GM18909 (cell line): Measurements from ENCODE around the gene PNKP.
A peak's percentile ranks its signal among the peaks of the same experiment; 100 is the strongest.

Experiments used
- ATAC-seq: cut with Tn5 transposase; IDR thresholded peaks from one replicate; pipeline ENCODE4 v1.9.1; 2021; ENCODE audit warnings: mild to moderate bottlenecking; ENCODE audit not compliant: unreplicated experiment, poor library complexity

Gene PNKP

DNA sequence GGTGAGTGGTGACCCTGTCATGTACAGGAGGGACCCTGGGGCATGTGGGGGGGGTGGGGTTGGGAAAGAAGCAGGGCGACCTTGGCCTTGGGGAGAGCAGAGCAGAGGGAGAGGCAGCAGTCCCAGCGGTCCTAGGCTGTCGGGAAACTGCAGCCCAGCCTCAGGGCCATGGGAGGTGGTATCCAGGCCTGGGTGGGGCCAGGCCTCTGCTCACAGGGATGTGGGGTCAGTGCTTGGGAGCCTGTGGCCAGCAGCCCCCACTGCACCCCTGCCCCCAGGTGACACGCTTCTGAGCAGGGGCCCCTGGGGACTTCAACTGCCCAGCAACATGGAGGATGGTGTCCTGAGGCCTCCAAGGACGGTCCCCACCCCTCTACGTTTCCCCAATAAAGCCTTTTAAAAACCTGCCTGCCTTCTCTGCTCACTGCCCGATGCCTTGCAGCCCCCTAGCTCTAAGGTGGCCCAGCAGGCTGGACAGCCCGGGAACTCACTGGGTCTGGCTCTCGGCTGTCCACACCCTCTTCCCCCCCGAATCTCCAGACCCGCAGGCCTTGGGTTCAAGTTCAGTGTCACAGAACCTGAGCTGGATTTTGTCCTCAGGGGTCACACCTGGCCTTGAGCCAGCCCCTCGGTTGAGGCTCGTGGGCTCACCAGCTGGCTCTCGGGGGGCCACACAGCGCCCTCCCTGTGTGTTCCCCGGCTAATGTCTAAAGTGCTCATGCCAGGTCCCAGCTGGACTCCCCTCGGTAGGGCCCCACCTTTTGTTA is 6.9 kb downstream of the PNKP start:
- no peak for ATAC-seq

DNA sequence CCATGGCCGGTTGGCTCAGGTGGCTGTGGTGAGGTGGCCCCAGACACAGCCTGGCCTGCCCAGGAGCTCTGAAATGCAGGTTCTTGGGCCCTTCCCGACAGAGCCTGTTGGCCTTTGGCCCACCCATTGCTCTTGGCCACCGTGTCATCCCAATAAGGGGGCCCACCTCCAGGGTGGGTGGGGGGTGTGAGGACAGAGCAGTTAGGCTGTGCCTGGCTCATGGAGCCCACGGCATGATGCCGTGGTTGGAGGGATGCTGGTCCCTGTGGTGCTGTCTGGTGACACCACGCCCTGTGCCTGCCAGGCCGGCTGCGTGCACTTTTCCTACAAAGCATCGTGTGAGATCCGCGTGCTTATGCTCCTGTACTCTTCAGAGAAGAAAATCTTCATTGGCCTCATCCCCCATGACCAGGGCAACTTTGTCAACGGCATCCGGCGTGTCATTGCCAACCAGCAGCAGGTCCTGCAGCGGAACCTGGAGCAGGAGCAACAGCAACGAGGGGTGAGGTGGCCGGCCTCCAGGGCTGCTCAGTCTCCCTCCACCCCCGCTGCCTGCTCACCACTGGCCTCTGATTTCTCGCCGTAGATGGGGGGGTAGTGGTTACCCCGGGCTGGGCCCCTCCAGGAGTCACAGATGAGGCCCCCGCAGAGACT is 7.6 kb downstream of the PNKP start:
- no peak for ATAC-seq

GRCh38 chr19:49858088-49858985 is 9.0 kb downstream of the PNKP start:
- no peak for ATAC-seq

- no peak for ATAC-seq
Measured at GRCh38 chr19:49857838-49858087, 9.6 kb downstream of the PNKP start.

- no peak for ATAC-seq
Measured at GRCh38 chr19:49857061-49857837, 10.1 kb downstream of the PNKP start.

DNA sequence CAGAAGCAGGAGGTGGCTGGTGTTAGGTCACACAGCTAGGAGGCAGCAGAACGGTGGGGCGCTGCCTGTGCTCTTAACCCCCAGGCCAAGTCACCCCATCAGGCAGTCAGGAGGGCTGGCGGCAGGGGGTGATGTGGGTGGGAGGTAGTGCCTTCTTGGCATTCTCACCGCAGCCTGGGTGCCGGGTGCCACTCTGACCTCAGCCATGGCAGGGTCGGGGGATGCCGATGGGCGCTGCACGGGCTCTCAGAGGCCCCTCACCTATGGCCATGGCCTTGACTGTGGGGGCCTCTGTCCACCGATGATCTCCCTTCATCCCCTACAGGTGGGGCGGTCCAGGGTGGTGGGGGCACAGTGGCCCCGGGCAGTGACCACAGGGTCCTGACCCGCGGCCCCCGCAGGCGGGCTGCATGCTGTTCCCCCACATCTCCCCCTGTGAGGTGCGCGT is 10.8 kb downstream of the PNKP start:
- no peak for ATAC-seq

DNA sequence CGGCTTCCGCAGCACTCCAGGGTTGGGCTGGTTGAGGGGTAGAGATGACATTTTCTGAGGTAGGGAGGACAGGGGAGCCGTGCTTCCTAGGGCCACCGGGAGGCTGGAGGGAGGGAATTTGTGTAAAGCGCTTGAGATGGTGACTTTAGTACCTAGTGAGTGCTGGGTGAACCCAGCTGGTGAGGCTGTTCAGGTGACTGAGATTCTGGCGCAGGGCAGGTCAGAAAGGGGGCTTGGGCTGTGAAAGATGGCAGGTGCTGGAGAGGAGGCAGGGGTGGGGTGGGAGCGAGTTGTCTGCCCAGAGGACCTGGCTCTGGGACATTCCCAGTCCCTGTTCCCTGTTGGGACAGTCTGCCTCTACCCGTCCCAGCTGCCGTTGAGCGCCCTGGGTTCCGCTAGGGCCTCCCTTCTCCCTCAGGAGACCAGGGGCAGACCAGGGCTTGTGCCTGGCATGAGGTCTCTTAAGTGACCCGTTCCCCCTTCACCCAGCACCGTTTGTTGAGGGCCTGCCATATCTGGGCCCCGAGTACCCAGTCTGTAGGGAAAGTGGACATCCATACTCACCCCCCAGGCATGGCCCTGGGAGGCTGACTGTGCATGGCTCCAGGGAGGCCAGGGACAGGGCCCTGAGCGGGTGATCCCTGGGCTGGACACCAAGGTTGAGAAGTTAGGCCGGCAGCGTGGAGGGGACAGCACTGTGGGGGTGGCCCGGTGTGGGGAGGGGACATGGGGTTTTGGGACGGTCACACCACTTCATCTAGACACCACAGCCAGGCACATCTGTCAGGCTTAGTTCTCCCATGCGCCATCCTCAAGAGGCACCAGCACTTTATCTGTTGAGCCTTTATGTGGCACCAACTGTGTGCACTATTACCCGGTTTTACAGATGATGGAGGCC is 11.5 kb downstream of the PNKP start:
- no peak for ATAC-seq

GRCh38 chr19:49855277-49855675 is 12.1 kb downstream of the PNKP start:
- ATAC-seq = no peak

DNA sequence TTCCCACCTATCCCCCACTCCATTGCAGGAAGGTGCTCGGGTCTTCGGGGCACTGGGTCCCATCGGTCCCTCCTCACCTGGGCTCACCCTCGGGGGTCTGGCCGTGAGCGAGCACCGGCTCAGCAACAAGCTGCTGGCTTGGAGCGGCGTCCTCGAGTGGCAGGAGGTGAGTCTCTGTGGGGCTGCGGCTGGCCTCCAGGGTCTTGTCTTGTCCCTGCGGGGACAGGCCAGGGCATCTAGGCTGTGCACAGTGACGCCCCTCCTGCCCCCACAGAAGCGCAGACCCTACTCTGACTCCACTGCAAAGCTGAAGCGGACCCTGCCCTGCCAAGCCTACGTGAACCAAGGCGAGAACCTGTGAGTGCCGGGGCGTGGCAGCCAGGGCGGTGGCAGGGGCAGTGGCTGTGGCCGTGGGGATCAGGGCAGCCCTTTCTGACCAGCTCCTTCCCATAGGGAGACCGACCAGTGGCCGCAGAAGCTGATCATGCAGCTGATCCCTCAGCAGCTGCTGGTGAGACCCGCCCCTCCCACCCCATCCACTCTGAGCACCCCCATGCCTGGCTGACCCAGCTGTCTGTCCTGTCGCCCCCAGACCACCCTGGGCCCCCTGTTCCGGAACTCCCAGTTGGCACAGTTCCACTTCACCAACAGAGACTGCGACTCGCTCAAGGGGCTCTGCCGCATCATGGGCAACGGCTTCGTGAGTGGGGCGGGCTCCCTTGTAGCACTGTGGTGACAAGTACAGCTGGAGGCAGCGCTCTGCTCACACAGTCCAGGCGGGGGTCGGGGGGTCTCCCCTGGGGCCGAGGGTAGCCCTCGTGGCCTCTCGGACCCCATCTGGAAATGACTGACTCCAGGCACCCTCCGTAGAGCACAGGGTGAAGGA is 12.8 kb downstream of the PNKP start:
- no peak for ATAC-seq

DNA sequence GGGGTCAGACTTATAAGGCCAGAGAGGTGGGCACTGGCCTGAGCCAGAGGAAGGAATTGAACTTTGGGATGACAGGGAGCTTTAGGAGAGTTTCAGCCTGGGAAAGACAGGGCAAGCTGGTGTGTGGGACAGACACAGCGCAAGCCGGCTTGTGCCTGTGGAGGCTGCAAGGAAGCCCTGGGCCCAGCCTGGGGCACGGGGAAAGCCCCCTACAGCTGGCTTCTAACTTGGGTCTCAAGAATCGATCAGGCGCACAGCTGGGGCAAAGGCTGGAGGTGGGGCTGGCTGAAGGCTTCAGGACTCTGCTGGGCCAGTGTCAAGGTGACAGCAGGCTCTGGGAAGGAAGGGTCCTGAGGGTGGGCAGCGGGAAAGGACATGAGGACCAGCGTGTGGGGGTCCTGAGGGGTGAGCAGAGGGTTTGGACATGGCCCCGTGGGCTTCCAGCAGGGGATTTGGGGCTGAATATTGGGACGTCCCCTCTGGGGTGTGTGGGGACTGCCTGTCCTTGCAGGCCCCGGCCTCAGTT is 13.5 kb downstream of the PNKP start:
- ATAC-seq = no peak

DNA sequence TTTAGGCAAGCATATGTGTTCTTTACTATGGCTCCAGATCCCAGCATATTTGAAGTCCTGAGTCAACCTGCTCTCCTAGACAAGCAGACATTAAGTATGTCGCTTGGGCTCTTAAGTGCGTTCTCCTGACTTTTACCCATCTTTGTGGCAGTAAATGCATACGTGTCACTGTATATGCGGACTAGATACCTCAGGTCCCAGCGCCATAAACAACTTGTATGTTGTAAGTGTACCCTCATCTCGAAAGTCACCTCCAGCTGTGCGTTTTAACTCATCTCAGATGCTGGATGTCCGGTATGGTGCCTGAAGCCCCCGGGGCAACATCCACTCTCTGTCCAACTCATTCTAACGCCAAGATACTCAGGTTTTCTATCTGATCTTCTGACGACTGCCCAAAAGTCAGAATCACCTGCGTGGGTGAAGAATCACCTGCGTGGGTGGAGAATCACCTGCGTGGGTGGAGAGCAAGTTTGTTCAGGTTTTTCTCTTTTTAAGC is 14.7 kb downstream of the PNKP start:
- ATAC-seq = no peak

DNA sequence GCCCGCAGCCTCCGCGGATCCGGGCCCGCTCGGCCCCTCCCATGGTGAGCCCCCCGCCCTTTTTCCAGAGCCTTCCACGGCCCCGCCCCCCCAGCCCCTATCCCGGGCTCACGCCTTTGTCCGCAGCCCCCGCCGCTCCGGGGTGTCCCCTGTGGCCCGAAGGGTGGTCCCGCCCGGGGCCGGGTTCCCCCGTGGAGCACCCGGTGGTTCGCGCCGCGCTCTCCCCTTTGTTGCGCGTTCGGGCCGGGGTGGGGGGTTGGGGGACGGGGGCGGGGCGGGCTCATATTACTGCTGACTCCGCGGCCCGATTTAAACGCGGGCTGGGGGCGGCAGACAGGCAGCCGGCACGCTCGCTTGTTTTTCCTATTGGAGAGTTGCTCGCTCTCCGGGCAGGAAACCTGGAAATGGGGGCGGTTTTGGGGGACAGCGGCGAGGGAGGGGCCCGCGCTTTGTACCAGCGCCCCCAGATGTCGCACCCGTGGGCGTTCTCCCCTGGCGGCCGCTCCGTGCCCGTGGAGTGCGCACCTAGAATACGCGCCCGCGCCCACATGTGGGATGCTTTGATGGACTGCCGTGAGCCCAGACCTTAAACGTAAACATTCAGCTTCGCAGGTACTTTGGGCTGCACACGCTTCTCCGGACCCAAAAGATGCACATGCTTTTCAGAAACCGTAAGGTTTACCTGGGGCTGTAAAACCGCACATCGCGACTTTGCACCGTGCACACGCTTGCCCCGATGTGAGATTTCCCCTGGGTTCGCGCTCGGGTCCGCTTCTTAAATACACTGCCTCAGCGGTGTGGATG is 15.7 kb downstream of the PNKP start:
- ATAC-seq = no peak

GRCh38 chr19:49850487-49851342 is 16.7 kb downstream of the PNKP start, which contains the start of gene PTOV1:
Gene PTOV1, plus strand, starts transcription at chr19:49851159.
- peak; percentile 75 for ATAC-seq

DNA sequence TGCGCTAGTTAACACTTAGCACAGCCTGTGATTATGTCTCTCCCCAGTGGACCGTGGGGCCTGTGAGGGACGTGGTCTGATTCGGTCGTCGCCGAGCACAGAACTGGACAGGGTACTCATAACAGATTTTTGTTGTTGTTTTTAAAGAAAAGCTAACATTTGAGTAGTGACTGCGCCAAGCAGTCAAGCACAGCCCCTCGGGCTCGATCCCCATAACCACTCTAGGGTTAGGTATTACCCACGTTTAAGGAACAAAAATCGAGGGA is 17.2 kb downstream of the PNKP start:
- no peak for ATAC-seq

DNA sequence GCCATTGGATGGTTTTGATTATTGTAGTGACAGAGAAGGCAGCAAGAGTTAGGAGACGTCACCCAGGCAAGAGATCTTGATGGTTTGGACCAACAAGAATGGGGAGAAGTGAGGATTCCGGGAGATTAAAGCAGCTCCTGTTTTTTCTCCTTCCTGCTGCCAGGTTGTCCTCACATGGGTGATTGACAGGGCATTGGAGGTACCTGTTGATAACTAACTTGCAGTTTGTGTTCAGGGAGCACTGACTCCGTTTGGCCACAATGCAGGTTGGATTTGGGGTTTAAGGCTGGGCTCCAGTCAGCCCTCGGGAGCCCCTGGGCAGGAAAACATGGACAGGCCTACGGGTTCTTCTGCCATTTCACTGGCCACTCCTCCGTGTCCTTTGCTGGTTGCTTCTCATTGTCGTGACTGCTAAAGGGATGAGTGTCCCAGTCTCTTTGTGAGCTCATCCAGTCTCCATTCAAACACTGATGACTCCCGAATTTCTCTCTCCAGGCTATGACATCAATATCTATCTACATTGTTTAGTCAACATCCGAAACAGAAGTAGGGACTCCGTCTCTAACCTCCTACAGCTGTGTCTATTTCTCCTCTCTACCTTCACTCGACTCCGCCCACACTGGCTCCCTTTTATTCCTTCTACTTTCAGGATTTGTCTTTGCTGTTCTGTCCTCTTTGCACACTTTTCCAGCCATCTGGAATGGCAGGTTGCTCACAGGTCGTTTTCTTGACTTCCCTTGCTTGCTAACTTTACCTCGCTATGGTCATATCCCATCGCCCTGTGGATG is 17.7 kb downstream of the PNKP start:
- ATAC-seq = no peak

DNA sequence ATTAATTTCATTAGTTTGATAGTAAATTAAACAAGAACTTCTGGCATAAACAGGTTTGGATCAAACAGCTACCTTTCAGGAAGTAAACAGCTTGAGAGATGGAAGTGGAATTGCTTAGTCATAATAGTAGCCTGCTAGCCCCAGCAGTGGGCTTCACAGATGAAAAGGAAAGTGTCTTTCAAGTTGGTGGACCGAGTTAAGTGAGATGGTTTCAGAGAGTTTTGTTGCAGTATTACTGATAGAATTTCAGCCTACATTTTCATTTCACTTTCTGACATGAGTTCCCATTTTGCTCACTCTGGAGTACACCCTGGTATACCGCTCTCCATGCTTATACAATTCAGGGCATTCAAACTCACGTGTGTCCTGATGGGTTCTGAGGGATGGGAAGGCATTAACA is 18.4 kb downstream of the PNKP start:
- no peak for ATAC-seq
